NCI-H2227 (cell line): ENCODE results near the gene PRSS21.

Experiments
- DNase-seq: peaks from one replicate; lab custom pipeline; 2025; ENCODE audit not compliant: unreplicated experiment; lab: John Stamatoyannopoulos, UW

PRSS21 gene

GRCh38 chr16:2816751-2817339, at the start of gene PRSS21:
TSS of gene PRSS21 (plus strand) at chr16:2817237. CDS start at chr16:2817269, 32 bp downstream.
- DNase-seq, result no peak

DNA sequence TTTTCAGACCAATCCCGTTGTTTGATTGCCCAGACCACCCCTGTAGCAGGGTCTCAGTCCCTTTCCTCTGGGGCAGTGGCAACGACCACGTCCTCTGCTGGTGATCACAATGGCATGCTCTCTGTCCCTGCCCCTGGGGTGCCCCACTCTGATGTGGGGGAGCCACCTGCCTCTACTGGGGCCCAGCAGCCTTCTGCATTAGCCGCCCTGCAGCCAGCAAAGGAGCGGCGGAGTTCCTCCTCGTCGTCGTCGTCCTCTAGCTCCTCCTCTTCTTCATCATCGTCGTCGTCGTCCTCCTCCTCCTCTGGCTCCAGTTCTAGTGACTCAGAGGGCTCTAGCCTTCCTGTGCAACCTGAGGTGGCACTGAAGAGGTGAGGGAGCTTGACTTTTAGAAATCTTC, 49.1 kb upstream of the PRSS21 start:
- DNase-seq, result no peak

- DNase-seq, result no peak
Measured at GRCh38 chr16:2768403-2769089, 48.5 kb upstream of the PRSS21 start.

DNA sequence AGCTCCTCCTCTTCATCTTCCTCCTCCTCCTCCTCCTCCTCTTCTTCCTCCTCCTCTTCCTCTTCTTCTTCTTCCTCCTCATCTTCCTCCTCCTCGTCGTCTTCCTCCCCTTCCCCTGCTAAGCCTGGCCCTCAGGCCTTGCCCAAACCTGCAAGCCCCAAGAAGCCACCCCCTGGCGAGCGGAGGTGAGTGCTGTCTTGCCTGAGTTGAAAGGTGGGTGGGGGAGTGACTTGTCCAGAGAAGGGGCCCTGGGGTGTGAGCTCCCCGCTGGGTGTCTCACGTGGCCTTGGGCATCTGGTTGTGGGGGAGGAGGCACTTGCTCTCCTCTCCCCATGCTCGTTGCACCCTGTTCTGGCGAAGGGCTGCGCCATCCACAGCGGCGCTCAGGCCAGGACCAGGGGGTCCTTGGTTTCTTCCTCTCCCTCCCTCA, 47.9 kb upstream of the PRSS21 start:
- no peak for DNase-seq

GRCh38 chr16:2769675-2770056, 47.4 kb upstream of the PRSS21 start:
- DNase-seq, result no peak

DNA sequence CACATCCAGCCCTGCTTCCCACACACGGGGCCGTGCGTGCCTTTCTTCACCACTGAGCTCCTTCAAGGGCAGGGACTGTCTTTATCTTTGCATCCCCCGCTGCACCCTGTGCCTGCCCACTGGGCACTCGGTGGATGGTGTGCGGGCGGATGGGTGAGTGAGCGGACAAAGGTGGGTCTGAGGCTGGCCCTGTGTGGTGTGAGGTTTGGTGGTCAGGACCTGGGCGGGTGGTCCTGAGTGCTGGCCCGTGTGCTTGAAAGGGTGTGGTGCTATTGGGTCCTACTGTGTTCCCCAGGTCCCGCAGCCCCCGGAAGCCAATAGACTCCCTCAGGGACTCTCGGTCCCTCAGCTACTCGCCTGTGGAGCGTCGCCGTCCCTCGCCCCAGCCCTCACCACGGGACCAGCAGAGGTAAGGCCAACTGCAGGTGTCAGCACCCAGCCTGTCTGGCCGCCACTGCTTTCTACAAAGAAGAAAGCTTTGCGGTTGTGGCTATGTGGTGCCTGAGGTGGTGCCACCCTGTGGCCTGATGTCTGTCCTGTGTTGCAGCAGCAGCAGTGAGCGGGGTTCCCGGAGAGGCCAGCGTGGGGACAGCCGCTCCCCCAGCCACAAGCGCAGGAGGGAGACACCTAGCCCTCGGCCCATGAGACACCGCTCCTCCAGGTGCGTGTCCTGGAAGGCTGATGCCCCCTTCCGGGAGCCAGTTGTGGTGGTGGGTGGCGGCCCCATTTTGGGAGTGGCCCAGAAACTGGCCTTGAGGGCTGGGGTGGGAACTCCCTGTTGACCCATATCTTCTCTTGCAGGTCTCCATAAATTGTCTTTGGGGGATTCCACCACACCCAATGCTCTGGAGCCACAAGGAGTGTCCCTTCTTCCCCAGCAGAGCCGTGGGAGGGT, 46.7 kb upstream of the PRSS21 start:
- no peak for DNase-seq

DNA sequence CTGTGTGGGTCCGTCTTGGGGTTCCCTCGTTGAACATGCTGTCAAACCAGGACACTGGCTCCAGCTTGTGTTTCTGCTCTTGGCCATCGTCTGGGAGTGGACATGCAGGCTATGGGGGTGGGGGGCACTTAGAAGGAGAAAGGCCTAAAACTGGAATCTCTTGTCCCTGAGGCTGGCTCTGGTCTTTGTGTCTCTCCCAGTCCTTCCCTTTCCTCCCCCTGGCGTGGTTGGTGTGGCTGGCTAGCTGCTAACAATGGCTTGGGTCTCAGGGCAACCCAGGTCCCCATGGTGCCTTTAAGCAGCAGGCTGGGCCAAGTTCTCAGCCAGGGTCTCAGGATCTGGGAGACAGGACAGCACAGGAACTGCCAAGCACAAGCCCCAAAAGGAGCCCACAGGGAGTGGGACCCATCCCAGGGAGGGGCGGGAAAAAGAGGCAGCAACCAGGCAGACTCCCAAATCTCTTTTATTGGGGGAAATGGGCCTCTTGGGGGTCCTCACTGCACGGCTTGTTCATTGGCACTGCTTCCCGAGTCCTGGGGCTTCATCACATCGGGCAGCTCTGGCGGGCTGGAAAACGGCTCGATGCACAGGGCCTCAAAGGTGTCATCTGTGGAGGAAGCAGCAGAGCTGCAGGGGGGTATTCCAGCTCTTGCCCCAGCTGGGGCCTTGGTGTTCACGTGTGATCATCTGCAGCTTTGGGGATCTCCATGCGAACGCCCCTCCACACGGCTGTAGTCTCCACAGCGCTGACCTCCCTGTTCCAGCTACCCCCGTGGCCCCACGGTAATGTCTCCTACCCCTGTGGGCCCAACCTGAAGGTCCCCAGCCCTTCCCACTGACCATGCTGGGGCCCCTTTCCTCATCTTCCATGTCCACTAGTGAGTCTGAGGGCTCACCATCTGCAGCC, 45.3 kb upstream of the PRSS21 start:
- no peak for DNase-seq

DNA sequence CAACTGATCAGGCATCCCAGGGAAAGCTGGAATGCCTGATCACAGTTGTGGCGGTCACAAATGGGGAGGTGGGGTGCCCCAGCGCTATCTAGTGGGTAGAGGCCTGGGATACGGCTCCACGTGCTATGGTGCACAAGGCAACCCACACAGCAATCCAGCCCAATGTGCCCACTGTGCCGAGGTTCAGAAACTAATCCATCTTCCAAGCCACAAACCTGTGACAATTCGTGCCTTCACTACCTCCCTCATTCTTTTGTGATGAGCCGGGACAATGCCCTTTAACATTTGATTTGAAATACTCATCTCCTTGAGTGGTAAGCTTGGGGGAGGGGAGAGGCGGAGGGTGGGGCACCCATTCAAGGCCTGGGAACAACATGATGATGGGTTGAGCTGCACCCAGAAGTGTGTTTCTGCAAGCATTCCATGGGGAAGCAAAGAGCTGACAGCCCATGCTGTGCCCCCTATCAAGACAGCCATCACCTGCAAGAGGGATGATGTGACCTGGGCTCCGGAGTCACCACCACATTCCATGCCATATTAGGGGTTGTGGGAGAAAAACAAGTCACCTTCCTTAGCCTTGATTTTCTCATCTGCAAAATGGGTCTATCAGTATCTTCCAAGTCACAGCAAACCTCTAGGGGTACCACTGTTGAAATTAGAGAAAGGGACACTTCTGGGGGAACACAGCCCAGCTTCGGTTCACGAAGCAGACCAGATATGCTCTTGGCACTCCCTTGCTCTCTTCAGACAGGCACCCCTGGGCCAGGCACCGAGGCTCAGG, 43.7 kb upstream of the PRSS21 start:
- DNase-seq, result no peak

DNA sequence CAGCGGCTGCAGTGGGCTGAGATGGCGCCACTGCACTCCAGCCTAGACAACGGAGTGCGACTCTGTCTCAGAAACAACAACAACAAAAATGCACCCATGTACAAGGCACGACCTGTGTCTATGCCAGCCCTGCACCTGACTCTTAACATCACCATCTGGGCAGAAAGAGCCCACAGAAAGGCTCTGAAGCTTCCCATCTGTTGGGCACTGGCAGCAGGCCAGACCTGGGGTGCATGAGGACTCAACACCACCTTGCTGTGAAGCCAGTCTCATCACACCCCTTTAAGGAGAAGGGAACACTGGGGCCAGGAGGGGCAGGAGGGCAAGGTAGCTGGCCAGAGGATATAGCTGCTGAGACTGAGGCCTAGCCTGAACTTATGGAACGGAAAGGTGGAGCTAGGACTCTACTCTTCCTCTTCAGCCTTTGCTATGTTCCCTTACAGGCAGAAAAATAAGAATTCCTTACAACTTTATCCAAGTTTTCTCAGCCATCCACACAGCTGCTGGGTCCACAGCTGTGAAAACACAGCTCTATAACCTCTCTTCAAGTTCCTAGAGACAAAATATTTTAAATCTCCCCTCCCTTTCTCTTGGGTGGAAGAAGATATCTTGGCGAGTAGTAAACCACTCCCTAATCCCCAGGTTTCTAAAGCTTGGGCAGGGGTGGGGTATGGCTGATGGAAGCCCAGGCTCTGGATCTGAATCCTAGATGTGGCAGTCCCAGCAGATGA, 42.7 kb upstream of the PRSS21 start:
- DNase-seq, result no peak

- no peak for DNase-seq
Measured at GRCh38 chr16:2775131-2775716, 41.8 kb upstream of the PRSS21 start.

- DNase-seq, result no peak
Measured at GRCh38 chr16:2775765-2776499, 41.1 kb upstream of the PRSS21 start.

DNA sequence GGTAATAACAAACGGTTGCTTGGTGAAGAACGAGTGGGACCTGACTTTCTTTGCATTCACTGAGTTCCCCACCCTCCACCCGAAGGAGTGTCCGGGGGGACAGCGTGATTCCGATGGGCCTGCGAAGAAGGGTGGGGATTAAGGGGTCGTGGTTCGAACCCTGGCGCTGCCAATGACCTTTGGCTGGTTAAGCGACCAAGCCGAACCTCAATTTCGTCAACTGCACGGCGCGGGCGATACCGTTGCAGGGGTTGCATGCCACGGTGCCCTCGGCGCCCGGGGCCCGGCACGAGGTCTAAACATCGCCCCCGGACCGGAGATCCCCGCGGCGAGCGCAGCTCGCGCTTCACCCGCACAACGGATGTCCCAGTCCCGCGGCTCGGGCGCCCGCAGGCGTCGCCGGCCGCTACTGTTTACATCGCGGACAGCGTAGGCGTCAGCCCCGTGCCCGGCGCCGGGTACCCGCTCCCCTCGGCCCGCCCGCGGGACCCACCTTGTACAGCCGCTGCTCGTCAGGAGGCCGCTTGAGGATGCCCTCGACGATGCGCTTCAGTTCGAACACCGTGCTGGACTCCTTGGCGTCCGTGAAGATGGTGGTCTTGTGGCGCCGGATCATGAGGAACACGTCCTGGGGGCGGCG, 40.4 kb upstream of the PRSS21 start:
- DNase-seq, result peak; percentile 66

DNA sequence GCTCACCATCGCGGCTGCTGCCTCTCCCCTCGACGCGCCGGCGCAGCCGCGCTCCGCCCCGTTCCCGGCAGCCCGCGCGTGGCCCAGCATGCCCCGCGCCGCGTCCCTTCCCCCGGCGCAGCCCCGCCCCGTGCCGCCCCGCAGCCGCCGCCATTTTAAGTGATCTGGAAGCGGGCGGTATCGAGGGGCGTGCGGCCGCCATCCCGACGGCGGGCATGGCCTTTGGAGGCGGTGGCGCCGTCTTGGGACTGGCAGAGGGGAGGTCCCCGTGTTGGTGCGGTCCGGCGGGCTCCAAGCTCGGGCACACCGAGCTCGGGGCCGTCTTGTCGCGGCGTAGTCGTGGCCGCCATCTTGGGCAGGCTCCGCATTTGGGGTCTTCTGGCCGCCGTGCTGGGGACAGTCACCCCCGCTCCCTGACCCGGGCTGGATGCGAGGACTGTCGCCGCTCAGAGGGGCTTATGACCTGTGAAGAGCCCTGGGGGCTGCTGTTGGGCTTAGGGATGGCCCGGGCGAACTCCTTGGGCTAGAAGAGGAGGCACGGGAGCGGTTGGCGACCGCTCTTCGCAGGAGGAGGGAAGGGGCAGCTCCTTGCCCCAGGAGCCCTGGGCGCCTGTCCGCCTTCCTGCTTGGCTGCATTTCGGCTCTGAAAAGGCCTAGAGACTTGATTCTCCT, 39.7 kb upstream of the PRSS21 start, which contains the start of gene ELOB:
Gene ELOB, minus strand, starts transcription at position 50 of the 672 bp plus-strand sequence. Its CDS starts 41 bp downstream, at position 9.
- DNase-seq, result peak; percentile 94

DNA sequence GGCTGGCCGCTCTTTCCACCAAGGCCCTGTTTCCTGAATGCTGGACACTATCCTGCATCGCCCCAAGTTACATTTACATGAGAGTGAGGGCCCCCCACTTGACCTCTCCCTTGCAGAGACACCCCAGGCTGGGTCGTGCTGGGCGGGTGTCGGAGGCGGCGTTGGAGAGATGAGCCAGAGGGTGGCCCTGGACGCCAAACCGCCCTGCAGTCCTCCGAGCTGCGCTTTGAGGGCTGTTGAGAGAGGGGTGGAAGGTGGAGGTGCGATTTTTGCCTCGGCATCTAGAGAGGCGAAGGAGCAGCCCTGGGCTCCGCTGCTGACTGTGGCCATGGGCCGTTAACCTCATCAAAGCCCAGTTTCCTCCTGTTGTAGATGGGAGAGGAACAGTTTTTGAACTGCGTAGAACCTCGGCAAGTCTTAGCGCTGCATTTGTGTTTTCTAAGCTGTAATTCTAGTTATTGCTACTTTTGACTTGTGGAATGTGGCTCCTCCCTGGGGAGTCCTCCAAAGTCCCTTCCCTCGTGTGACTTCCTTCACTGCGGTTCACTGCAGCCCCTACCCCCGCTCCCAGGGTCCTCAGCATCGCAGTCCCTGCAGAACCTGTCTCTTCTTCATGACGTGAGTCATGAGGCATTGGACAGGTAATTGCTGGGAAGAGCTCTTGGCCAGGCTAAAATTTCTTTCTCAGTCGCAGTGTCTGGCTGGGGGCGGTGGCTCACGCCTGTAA, 39.0 kb upstream of the PRSS21 start:
- peak; percentile 50 for DNase-seq

DNA sequence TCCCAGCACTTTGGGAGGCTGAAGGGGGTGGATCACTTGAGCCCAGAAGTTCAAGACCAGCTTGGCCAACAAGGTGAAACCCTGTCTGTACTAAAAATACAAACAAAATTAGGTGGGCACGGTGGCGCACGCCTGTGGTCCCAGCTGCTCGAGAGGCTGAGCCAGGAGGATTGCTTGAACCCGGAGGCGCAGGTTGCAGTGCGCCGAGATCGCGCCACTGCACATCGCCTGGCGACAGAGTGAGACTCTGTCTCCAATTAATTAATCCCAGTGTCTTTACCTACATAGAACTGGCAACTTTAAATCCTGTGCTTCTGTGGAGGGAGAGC, 38.4 kb upstream of the PRSS21 start:
- DNase-seq, result no peak

- DNase-seq, result no peak
Measured at GRCh38 chr16:2779151-2779920, 37.7 kb upstream of the PRSS21 start.
